Measurements from ENCODE around the gene SPPL2C.

DNA sequence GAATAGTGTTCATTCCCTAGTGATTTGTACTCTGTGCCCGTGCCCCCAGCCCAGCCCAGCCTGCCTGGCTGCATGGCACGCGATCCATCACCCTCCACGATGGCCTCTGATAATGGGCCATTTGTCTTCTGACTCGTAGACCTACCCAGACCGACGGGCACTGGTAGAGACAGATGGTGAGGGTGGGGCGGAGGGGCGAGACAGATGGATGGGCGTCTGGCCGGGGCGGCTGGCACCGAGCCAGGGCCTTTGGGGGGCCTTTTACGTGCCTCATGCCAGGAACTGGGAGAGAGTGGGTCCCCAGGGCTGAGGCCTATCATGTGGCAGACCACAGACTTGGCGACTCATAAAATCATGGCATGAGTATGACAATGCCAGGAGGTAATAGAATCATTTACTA, 35.2 kb upstream of the SPPL2C start:
- TF ChIP-seq EZH2 (IDR thresholded peaks at IDR 0.05) (no peak), POLR2AphosphoS5 (IDR thresholded peaks at IDR 0.05; ENCODE audit: borderline replicate concordance, low read depth, low read length) (no peak)

Measured in SK-N-MC (cell line).